Fibroblast of peridontal ligament (primary cell): Measurements from ENCODE around the gene MGMT.

ENCODE experiments used
- DNase-seq: peaks from one replicate; pipeline ENCODE4 v3.0.0-alpha.2; 2010; ENCODE audit errors: extremely low read depth

The MGMT gene

GRCh38 chr10:129730272-129730992 is 263.4 kb downstream of the MGMT start:
- no peak for DNase-seq

GRCh38 chr10:129730993-129731325 is 263.9 kb downstream of the MGMT start:
- DNase-seq = no peak

- DNase-seq = no peak
Measured at GRCh38 chr10:129740532-129741279, 273.7 kb downstream of the MGMT start.

GRCh38 chr10:129741280-129741977 is 274.4 kb downstream of the MGMT start:
- DNase-seq = no peak

GRCh38 chr10:129741978-129742741 is 275.1 kb downstream of the MGMT start:
- no peak for DNase-seq

- no peak for DNase-seq
Measured at GRCh38 chr10:129742742-129743550, 275.9 kb downstream of the MGMT start.

- no peak for DNase-seq
Measured at GRCh38 chr10:129743738-129744133, 276.7 kb downstream of the MGMT start.

- DNase-seq = no peak
Measured at GRCh38 chr10:129744134-129745111, 277.4 kb downstream of the MGMT start.

- no peak for DNase-seq
Measured at GRCh38 chr10:129745186-129745750, 278.2 kb downstream of the MGMT start.

- no peak for DNase-seq
Measured at GRCh38 chr10:129754211-129755050, 287.4 kb downstream of the MGMT start.

- no peak for DNase-seq
Measured at GRCh38 chr10:129755158-129755591, 288.1 kb downstream of the MGMT start.

- no peak for DNase-seq
Measured at GRCh38 chr10:129755621-129756020, 288.6 kb downstream of the MGMT start.

GRCh38 chr10:129756912-129757901 is 290.2 kb downstream of the MGMT start:
- peak; percentile 1 for DNase-seq

GRCh38 chr10:129758207-129759021 is 291.4 kb downstream of the MGMT start:
- no peak for DNase-seq

- no peak for DNase-seq
Measured at GRCh38 chr10:129759214-129760002, 292.4 kb downstream of the MGMT start.

- no peak for DNase-seq
Measured at GRCh38 chr10:129760003-129760315, 292.9 kb downstream of the MGMT start.
